Left renal pelvis (tissue), 4 donors: ENCODE data around the gene STAP2. TPM values are rescaled to one million over a fixed set of nuclear protein-coding genes. Genes with fewer than 3 reads are reported as not detected.

Experiments used
- DNase-seq, 4 donors: peaks; one replicate each; pipeline ENCODE4 v3.0.0-alpha.2; 2013; ENCODE audit warnings: low read depth in 4 of 4, low spot score in 3 of 4
- polyA plus RNA-seq, 4 donors: library from polyadenylated mRNA; unstranded; fragments of 120-200 nt; gene quantifications; one replicate each; pipeline ENCODE4 v1.2.1, GENCODE V29; 2013; ENCODE audit not compliant: insufficient read length in 4 of 4

The STAP2 gene
- polyA plus RNA-seq, 4 donors: 12.5 to 40.1 (median 18.0) TPM

DNA sequence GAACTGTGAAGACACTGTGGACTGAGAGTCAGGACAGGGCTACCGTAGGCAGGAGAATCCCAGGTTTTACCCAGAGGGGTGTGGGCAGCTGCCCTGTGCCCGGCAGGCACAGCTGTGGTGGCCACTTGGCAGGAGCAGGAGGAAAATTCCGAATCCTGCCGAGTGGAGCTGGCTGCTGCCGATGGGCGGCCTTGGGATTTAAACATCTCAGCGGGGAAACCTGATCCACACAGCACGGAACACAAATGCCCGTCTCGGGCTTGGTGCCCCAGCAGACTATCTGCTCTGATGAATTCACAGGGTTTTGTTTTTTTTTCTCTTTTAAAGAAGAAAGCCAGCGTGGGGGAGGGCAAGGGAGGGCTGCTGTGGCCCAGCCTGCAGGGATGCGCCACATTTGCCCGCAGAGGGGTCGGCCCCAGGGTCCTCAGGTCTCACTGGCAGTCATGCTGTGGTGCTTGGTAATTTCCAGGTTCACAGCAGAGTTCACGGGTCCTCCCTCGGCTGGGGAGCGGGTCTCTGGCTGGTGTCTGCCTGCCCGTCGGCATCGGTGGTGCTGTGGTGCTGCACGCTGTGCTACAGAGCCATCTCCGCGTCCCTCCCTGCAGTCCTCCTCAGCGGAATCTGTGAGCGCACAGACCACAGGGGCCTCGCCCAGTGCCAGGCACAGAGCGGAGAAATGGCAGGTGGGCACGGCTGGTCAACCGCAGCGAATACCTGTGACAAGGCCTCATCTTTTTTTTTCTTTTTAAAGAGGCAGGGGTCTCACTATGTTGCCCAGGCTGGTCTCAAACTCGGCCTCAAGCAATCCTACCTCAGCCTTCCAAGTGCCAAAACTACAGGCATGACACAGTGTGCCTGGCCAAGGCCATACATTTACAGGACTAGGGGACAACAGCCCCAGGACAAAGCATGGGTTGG, 32.9 kb upstream of the STAP2 start:
- DNase-seq: no peak

DNA sequence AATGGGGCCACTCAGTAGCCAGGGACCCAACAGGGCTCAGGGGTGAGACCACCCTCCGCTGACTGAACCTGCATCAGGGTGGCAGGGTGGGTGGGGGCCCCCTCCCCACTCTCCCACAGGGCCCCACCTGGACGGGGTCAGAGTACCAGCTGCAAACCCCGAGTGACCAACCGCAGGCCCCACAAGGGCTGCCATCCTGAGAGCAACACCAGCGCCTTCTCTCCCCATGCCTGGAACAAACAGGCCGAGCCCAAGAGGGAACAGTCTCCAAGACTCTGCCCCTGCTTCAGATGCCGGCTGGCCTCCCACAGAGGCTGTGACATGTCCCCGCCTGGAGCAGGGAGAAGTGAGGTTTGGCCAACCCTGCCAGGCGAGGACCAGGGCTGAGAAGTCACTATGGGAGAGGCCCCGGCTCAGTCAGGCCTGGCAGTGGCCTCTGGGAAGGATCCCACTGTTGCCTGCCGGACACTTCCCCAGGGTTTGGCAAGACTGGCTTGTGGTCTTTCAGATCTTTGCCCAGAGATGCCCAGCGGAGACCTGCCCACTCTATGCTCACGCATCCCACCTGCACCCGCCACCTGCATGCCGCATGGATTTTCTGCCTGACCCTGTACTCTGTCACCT, 31.9 kb upstream of the STAP2 start:
- DNase-seq: no peak

DNA sequence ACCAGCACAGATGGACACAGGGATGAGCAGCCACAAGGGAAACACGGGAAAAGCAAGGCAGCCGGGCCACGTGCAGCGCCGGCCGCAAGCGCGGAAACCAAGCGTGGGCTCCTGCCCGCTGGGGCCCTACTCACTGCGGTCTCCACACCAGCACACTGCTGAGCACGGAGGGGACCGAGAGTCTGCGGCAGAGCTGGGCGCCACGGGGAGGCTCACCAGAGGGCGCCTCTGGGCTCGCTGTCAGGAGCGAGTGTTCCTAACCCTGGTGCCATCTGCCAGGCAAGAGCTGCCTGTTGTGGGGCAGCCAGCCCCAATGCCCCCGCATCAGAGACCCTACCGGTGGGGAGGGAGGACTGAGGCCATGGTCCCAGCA, 31.2 kb upstream of the STAP2 start:
- DNase-seq: no peak

DNA sequence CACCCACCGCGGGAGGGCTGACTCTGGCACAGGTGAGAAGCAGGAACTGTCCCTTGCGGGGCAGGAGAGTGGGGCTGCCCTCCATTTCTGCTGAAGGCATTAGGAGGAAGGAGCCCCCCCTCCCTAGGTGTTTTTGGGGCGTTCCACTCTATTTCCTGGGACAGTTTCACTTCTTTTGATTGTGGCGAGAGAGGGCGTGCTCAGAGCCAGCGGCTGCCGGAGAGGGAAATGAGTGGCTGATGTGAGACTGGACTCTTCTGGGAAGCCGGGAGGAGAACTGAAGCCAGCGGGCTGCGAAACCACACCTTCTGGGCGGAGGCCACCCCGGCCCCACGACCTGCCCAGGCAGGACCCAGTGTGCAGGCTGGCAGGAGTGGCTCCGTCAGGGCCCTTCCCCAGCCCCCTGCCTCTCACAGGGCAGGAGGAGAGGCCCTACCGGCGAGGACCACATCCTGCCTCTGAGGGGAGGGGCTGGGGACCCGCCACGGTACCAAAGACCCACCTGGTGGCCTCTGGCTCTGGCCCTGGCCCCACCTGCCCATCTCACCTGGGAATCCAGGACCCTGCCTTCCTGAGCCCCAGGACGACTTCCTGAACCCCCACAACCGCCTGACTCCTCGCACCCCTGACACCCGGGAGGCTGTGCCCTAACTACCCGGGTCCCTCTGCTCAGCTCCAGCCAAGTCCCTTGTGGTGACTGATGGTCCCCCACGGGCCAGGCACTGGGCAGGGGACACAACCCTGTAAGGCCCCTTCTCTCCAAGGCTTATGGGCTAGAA, 30.7 kb upstream of the STAP2 start:
- no peak for DNase-seq

DNA sequence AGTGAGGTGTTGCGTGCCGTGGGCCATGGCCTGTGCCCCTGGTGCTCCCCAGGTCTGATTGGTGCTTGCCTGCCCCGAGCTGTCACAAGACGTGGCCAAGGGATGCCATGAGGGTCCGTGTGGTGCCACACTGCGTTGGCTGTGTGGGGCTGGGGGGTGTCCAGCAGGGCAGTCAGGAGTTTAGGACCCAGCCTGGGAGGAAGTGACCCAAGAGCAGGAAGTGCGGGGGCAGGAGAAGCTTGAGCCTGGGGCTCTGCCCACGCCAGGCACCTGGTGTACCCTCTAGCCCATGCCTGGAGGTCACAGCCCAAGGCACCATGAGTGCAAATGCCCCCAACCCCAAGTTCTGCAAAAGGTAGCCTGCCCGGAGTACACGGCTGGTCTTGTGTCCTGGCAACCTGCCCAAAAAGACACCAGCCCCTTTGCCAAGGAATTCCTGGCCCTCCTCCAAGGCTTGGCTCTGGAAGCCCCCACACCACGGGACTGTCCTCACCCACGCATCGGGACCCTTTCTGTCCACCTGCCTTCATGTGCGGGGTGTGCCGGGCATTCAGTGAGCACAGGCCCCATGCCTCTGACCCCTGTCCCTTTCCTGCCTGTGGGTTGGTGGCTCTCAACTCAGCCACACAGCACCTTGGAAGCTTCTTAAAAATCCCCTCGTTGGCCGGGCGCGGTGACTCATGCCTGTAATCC, 29.6 kb upstream of the STAP2 start:
- DNase-seq: no peak

DNA sequence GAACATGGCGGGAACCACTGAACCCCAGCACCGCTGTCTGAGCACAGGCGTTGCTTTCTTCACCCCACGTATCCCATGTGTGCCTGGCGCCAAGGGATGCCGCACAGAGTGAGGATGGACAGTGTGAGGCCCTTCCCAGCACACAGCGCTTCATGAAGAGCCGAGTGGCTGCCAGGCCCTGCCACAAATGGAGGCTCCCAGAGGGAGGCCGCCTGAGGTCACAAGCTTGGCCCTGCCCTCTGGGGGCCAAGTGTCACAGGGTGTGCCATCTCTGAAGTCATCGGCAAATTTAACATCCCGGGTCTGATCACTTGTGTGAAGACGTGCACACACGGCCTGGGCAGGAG, 29.1 kb upstream of the STAP2 start:
- no peak for DNase-seq

DNA sequence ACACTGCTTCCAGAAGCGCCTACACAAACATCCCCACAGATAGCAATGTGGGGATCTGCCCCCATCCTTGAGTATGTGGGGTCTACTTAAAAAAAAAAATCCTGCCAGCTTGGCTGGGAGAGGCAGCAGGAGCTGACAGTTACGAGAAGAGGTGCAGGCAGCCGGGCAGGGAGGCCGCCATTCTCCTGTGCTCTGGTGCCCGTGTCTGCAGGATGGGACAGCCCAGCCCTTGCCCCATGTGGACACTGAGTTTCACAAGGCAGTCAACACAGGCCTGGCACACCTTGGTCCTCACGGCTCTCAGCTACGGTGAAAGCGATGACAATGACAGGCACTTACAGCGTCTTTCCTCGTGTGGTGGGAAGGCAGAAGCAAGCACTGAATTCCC, 28.7 kb upstream of the STAP2 start:
- no peak for DNase-seq

DNA sequence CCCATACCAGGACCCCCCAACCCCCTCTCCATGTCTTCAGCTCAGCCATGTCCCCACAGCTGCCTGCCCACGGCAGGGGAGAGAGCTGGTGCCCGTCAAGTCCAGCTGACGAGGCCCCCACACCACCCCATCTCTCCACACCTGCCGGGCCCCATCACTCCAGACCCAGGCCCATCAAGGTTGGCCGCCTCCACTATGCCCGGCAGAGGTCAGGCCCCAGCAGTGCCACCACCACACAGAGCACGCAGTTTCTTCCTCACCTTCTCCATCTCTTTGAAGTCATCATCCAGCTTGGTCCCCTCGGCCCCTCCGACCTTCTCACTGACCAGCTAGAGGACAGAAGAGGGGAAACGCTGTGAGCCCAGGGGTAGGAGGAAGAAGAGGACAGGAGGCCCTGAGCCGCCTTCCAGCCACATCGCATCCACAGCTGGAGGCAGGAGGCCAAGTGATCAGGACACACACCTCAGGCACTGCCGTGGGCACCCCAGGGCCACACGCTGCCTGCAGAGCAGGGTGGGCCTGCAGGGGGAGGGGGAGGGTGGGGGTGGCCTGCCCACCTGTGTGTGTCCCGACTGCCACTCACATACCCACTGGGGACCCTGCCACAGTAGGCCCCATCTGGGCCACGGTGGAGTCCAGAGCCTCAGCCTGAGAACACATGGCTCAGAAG, 28.2 kb upstream of the STAP2 start:
- no peak for DNase-seq

DNA sequence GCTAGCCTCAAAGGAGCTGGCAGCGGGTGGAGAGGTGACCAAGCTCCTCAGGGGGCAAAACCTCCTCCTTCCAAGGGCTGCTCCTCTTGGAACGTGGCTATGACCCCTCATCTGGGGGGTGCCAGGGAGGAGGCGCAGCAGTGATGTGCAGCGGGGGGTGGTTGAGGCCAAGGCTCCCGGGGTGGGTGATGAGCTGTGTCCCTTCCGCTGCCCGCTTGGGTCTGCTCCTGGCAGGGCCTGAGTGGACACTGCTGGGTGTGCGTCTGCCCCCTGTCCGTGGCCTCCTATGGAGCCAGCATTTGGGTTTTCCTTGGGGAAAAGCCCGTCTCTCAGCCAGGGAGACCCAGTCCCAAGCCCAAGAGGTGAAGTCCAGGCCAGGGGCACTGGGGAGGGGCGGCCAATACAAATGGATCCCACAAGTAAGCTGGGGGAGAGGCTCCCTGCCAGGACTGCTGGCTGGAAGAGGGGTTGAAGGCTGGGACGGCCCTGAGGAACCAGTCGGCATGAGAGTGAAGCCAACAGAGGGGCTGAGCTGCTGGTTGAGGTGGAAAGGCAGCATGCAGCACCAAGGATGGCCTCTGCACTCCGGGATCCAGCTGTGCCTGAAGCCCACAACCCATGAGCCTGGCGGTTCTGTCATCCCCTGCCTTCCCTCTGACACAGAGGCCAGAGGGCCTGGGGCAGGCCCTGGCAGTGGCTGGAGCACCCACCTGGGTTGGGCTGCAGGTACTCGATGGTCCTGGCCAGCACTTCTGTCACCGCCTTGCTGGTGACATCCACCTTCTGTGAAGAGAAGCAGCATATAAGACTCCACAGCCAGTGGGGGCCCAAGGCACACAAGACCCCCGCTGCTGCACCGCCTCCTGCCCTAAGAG, 27.4 kb upstream of the STAP2 start:
- DNase-seq: no peak

DNA sequence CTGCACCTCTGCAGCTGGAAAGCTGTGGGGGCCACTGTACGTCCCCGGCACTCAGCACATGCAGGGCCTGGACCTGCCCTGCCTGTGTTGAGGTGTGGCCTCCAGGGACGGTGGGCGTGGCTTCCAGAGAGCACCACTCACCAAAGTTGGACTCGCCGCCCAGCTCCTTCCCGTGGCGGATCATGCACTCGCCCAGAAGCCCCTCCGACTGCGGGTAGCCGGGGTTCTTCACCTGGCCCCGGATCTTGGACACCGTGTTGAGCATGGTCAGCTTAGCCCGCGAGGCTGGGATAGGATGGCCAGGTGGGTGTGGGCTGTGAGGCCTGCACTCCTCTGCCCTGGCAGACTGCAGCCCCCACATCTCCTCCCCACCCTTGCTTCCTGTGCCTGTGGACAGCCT, 26.7 kb upstream of the STAP2 start:
- DNase-seq: no peak

DNA sequence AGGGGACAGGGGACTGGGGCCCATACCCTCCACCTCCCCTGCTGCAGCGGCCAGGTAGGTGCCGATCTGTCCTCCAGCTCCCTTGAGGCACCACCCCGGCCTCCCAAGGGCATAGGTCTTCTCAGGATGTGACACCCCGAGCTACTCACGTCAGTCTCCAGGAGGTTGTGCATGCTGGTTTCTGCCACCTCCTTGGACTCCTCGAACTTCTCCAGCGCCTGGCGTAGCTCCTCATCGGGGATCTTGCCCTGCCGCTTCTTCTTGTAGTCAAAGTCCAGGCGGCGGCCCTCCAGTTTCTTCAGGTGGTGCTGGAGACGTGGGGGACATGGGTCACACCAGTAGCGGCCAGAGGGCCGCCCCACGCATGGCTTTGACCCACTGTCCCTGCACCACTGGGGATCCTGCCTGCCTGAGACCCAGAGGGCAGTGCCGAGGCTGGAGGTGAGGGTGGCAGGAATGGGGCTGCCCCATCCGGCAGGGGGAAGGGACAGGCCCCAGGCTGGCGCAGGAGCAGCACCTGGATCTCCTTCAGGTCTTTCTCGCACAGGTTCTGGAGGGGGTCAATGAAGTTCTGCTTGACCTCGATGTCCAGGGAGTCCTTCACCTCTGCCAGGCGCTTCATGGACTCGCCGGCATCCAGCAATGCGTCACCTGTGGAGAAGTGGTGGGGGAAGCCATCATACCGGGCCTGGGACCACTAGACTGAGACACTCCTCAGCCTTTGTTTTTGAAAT, 25.1 kb upstream of the STAP2 start:
- no peak for DNase-seq

DNA sequence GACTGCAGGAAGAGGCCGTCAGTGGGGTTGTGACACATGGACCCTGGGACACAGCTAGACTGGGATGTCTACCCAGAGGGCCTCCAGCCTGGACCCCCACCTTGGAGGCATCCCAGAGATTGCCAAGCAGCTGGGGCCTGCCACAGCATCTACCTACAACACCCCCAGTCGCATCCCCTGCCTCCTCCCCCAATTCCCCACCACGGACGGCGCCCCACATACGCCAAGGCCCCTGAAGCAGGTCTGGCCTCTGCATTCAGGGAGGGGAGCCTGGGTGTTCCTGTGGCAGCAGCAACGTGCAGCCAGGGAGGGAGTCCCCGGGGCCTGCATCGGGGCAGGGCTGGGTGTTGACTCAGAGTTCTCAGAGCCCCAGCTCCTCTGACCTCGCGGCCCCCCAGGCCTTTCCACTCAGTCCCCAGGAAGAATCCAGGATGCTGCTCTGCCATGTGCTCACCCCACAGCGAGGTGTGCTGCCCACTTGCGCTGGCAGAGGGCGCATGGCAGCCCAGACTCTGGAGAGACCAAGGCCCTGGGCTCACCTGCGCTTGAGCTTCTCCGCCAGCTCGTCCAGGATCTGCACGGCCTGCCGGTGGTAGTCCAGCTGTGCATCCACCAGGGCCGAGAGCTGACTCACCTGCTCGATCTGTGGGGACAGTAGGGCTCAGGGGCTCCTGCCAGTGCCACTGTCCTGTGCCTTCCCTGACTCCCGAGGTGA, 24.4 kb upstream of the STAP2 start:
- no peak for DNase-seq

DNA sequence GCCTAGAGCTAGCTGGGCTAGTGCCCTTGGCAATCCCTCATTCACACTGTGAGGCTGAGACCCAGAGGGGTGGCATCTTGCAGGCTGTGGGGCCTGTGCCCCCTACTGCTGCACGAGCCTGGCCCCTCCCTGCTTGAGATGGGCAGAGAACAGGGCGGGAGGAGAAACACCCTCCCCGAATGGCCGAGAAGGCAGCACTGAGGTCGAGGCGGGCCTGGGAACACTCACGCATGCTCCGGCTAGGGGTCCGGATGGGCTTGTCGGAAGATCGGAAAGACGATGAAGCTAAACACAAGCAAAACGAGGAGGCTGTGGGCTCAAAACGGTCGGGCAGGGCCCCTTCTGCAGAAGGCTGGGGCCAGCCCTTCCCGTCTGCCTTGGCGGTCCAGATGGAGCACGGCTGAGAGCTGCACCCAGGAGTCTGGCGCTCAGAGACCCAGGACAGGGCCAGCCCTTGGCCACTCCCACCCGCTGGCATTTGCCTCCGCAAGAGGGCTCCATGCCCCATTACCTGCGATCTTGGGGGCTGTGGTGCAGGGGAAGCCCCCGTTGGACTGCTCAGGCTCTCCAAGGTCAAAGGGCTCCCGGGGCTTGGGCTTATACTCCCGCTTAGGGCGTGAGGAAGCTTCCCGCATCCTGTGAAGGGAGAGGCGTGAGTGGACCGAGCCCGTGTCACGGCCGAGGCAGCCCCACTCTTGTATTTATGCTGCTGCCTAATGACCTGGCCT, 23.6 kb upstream of the STAP2 start:
- no peak for DNase-seq

DNA sequence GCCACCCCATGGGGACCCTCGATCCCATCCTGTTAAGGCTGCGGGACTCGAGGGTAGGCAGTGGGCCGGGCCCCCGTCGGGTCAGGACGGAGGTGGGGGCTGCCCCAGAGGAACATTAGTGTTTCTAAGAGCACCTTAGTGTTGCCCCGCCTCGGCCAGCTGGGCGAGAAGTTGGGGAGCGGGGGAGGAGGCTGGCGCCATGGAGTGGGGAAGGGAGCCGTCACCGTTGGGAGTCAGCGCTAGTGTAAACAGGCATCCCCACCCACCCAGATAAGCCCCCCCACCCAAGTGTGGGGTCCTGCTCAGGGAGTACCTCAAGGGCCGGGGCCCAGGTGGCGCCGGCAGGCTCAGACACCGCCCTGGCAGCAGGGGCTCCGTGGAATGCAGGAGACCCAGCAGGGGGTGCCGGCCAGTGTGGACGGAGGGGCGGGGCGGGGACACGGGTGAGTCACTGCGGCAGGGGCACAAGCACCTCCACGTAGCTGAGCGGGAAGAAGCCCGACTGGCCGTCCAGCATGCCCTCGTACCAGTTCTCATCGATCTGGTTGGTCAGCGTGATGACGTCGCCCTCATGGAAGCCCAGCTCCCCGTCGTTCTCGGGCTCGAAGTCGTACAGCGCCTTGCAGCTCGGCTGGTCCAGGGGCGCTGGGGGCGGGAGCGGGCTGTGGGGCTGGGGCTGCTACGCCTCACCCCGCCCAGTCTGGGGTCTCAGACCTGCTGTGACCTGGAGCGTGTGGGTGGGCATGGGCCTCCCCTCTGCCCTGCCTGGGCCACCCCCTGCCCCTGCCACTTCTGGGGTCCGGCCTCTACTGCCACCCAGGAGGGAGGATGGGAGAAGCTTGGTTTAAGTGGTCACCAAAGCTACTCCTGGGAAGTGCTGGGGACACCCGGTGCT, 22.8 kb upstream of the STAP2 start:
- DNase-seq: no peak

DNA sequence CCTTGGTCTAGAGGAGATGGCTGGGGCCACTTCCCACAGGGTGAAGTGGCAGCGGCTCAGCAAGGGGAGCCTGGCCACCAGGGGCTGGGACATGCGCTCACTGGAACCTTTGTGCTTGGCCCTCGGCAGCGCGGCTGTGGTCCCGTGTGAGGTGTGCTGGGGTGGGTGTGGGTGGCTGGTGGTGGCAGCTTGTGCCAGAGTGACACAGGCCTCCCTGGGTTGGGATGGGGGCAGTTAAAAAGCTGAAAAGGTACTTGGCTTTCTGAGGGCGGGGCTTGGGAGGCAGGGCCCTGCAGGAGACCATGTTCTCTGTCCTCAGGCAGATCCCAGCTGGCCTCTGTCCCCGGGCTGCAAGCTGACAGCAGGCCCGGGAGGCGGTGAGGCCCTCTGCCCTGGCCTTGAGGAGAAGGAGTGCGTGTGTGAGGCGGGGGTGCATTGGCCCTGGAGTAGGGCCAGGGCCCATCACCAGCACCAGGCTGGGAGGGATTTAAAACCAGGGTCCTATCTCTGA, 22.1 kb upstream of the STAP2 start:
- no peak for DNase-seq

DNA sequence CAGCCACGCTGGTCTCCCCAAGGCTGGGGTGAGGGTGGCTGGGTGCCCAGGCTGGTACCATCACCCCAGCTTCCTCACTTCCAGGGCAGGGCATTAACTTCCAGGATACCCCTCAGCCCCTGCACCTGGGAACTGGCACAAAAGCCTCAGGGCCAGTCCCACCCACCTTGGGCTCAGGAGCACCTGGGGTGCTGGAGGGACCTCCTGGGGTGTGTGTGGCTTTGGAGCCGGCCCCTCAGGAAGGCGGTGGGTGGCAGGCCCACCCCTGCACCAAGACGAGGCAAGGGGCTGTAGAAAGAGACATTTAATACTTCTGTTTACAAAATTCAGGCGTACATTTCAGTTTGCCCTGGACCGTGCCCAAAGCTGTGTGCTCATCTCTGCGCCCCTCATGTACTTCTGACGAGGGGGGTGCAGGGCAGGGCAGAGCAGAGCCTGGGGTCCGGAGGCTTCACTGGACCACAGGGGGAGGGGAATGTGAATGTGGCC, 21.5 kb upstream of the STAP2 start:
- no peak for DNase-seq
